Thoracic aorta (tissue), 2 donors: ENCODE data around the gene LSP1. TPM values are rescaled to one million over a fixed set of nuclear protein-coding genes. Genes with fewer than 3 reads are reported as not detected.
A peak's percentile ranks its signal among the peaks of the same experiment; 100 is the strongest.

ENCODE experiments used
- ATAC-seq: fragments of 150-250 bp; one replicate; pipeline ENCODE4 v1.8.0; 2017; ENCODE audit warnings: low read depth; ENCODE audit not compliant: insufficient number of reproducible peaks, low FRiP score
- DNase-seq: peaks from one replicate; pipeline ENCODE4 v3.0.0-alpha.2; 2020; ENCODE audit warnings: low spot score
- H3K27ac ChIP-seq, 2 donors: fragments of 200-600 bp; sonication (generic); 1 replicate in 1 of 2; 2 replicates in 1 of 2; pipeline ENCODE4 v1.5.1; 2016; ENCODE audit warnings: mild to moderate bottlenecking in 2 of 2, moderate library complexity in 2 of 2
- H3K27me3 ChIP-seq: fragments of 200-600 bp; sonication (generic); replicated peaks from 2 replicates; pipeline ENCODE4 v1.6.0; 2016; ENCODE audit warnings: mild to moderate bottlenecking; ENCODE audit not compliant: insufficient read depth
- H3K36me3 ChIP-seq: fragments of 200-600 bp; sonication (generic); one replicate; pipeline ENCODE4 v1.5.1; 2016
- H3K4me1 ChIP-seq, 2 donors: fragments of 200-600 bp; sonication (generic); 1 replicate in 1 of 2; 2 replicates in 1 of 2; pipeline versions ENCODE4 v1.5.1 to v1.6.0; 2016; ENCODE audit warnings: low read depth in 2 of 2, mild to moderate bottlenecking in 1 of 2; ENCODE audit not compliant: control insufficient read depth in 1 of 2
- H3K4me3 ChIP-seq: fragments of 200-600 bp; sonication (generic); 2 replicates; pipeline ENCODE4 v1.5.1; 2016; ENCODE audit warnings: mild to moderate bottlenecking
- H3K9me3 ChIP-seq: fragments of 200-600 bp; sonication (generic); 2 replicates; pipeline ENCODE4 v1.5.1; 2016
- CTCF ChIP-seq: fragments of 200-600 bp; sonication (generic); IDR thresholded peaks from one replicate; pipeline ENCODE4 v1.5.1; 2019; ENCODE audit warnings: antibody characterized with exemption
- total RNA-seq, 2 donors: library from RNA; depleted of rRNA; stranded (reverse); fragments of >200 nt; gene quantifications; one replicate each; pipeline versions ENCODE4 v1.1.0 to v1.2.3, GENCODE V29; 2016

LSP1 gene
- total RNA-seq, 2 donors from 2014 or later = 23.6 to 40.5 TPM

- ATAC-seq = no peak
- H3K4me3 ChIP-seq = no peak overlapping the region
- H3K36me3 ChIP-seq = no peaks in the 10 kb centered on the region
- TF ChIP-seq CTCF = no peak
- no peaks in the 10 kb centered on the region for H3K27me3 ChIP-seq
- H3K27ac ChIP-seq = no peak overlapping the region
- no peak for DNase-seq
- H3K4me1 ChIP-seq = peaks cover 7 to 12% of the 10 kb centered on the region in 2 donors
- no peaks in the 10 kb centered on the region for H3K9me3 ChIP-seq
Measured at GRCh38 chr11:1859004-1859403, 6.1 kb downstream of the LSP1 start.

GRCh38 chr11:1860108-1860507 lies 7.2 kb downstream of the LSP1 start:
- no peak overlapping the region for H3K4me3 ChIP-seq
- H3K27ac ChIP-seq = no peak overlapping the region
- no peaks in the 10 kb centered on the region for H3K9me3 ChIP-seq
- H3K4me1 ChIP-seq = peaks cover 18 to 23% of the 10 kb centered on the region in 2 donors
- ATAC-seq (no peak), DNase-seq (no peak)
- TF ChIP-seq CTCF = no peak
- H3K27me3 ChIP-seq = no peaks in the 10 kb centered on the region
- no peaks in the 10 kb centered on the region for H3K36me3 ChIP-seq

DNA sequence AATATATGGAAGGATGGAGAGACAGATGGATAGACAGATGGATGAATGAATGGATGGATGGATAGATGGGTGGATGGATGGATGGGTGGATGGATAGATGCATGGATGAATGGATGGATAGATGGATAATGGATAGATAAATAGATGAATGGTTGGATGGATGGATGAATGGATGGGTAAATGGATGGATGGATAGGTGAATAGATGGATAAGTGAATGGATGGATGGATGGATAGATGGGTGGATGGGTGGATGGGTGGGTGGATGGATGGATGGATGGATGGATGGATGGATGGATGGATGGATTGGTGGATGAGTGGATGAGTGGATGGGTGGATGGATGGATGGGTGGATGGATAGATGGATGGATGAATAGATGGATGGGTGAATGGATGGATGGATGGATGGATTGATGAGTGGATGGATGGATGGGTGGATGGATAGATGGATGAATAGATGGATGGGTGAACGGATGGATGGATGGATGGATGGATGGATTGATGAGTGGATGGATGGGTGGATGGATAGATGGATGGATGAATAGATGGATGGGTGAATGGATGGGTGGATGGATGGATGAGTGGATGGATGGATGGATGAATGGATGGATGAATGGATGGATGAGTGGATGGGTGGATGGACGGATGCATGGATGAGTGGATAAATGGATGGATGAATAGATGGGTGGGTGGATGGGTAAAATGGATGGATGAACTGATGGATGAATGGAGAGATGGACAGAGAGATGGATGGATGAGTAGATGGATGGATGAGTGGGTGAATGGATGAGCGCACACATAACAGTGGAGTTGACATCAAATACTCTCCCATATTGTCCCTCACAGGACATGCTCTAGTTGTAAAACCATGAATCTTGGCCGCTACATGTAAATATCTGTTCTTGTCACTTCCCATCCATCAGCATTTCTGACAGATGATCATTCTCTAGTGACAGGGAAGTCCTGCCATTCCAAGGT lies 8.8 kb downstream of the LSP1 start:
- H3K27me3 ChIP-seq = no peaks in the 10 kb centered on the region
- DNase-seq (no peak), ATAC-seq (no peak)
- no peak overlapping the region for H3K27ac ChIP-seq
- no peaks in the 10 kb centered on the region for H3K36me3 ChIP-seq
- TF ChIP-seq CTCF = no peak
- H3K4me1 ChIP-seq = peaks cover 23 to 37% of the 10 kb centered on the region in 2 donors
- no peak overlapping the region for H3K4me3 ChIP-seq
- H3K9me3 ChIP-seq = no peaks in the 10 kb centered on the region

DNA sequence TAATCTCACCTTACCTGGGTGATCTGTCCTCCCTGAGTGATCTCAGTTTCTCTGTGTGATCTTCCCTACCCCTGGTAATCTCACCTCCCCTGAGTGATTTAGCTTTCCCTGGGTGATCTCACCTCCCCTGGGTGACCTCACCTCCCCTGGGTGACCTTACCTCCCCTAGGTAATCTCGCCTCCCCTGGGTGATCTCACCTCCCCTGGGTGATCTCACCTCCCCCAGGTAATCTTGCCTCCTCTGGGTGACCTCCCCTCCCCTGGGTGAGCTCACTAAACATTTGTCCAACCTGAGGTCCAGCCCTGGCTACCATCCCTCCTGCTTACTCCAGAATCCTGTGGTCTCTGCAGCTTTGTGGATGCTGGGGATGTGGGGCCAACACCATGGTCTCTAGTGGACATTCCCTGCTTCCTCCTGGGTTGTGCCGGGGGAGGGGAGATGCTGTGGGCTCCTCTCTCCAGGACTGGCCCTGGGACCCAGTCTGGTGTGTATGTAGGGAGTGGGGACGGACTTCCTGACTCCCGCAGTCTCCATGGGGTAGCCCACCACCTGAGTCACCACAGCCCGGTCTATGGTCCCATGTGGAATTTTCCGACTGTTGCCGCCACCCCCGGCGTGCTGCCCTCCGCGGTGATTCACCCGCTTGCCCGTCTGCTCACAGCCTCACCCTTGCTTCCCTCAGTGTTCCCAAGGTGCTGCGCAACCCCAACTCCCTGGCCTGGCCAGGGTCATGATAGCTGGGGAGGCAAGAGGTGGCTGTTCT lies 9.9 kb downstream of the LSP1 start:
- no peak for TF ChIP-seq CTCF
- Histone ChIP-seq H3K4me3 (no peak overlapping the region), H3K36me3 (no peaks in the 10 kb centered on the region), H3K9me3 (no peaks in the 10 kb centered on the region), H3K27ac (peak overlapping the region; percentile 50 to 90), H3K4me1 (peaks cover 23 to 38% of the 10 kb centered on the region in 2 donors), H3K27me3 (no peaks in the 10 kb centered on the region)
- DNase-seq = no peak
- peak; percentile 11 for ATAC-seq
